ENCODE data around the gene COL21A1. TPM values are rescaled to one million over a fixed set of nuclear protein-coding genes. Genes with fewer than 3 reads are reported as not detected.

COL21A1 gene
- total RNA-seq, 1 donor from 2014 or later, result 16.8 TPM

GRCh38 chr6:56026455-56027180 is 220.8 kb downstream of the COL21A1 start:
- TF ChIP-seq, protein P1, sequence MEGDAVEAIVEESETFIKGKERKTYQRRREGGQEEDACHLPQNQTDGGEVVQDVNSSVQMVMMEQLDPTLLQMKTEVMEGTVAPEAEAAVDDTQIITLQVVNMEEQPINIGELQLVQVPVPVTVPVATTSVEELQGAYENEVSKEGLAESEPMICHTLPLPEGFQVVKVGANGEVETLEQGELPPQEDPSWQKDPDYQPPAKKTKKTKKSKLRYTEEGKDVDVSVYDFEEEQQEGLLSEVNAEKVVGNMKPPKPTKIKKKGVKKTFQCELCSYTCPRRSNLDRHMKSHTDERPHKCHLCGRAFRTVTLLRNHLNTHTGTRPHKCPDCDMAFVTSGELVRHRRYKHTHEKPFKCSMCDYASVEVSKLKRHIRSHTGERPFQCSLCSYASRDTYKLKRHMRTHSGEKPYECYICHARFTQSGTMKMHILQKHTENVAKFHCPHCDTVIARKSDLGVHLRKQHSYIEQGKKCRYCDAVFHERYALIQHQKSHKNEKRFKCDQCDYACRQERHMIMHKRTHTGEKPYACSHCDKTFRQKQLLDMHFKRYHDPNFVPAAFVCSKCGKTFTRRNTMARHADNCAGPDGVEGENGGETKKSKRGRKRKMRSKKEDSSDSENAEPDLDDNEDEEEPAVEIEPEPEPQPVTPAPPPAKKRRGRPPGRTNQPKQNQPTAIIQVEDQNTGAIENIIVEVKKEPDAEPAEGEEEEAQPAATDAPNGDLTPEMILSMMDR (IDR thresholded peaks at IDR 0.05; ENCODE audit: unreplicated experiment), result no peak
- H3K4me3 Mint-ChIP-seq (ENCODE audit: low read depth), result no peak overlapping the region
- no peaks in the 10 kb centered on the region for H3K27me3 Mint-ChIP-seq
- no peaks in the 10 kb centered on the region for H3K4me1 Mint-ChIP-seq (ENCODE audit: low read depth)
- H3K9me3 Mint-ChIP-seq (ENCODE audit: low read depth), result no peaks in the 10 kb centered on the region
- no peak for DNase-seq (ENCODE audit: low spot score, unreplicated experiment)
- H3K36me3 Mint-ChIP-seq (ENCODE audit: insufficient read depth), result no peaks in the 10 kb centered on the region
- H3K27ac Mint-ChIP-seq, result no peak overlapping the region

DNA sequence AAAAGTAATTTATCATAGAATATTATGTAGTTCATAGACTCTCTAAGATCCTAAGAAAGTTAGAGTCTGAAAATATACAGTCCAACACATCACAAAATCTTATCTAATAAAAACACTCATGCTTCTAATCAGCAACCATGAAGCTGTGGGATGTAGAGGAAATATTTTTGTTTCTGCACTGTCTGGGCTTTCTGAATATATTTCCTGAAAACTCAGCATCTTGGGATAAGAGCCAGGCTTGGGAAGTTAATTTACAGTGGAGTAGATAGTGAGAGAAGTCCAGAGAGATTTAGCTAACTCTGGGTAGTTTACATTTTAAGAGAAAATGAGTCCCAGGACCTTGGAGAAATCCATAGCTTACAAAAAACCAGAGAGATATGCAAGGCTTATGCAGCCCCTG is 221.6 kb downstream of the COL21A1 start:
- Mint-ChIP-seq H3K27ac (no peak overlapping the region), H3K4me3 (ENCODE audit: low read depth) (no peak overlapping the region), H3K9me3 (ENCODE audit: low read depth) (no peaks in the 10 kb centered on the region), H3K4me1 (ENCODE audit: low read depth) (no peaks in the 10 kb centered on the region), H3K27me3 (no peaks in the 10 kb centered on the region), H3K36me3 (ENCODE audit: insufficient read depth) (no peaks in the 10 kb centered on the region)
- TF ChIP-seq, protein P1 (IDR thresholded peaks at IDR 0.05; ENCODE audit: unreplicated experiment), result no peak
- no peak for DNase-seq (ENCODE audit: low spot score, unreplicated experiment)

- TF ChIP-seq, protein P1 (IDR thresholded peaks at IDR 0.05; ENCODE audit: unreplicated experiment), result no peak
- Mint-ChIP-seq H3K36me3 (ENCODE audit: insufficient read depth) (no peaks in the 10 kb centered on the region), H3K4me3 (ENCODE audit: low read depth) (no peak overlapping the region), H3K27ac (no peak overlapping the region), H3K9me3 (ENCODE audit: low read depth) (no peaks in the 10 kb centered on the region), H3K27me3 (no peaks in the 10 kb centered on the region), H3K4me1 (ENCODE audit: low read depth) (no peaks in the 10 kb centered on the region)
- DNase-seq (ENCODE audit: low spot score, unreplicated experiment), result no peak
These were observed 222.4 kb downstream of the COL21A1 start for GRCh38 chr6:56024931-56025330.

DNA sequence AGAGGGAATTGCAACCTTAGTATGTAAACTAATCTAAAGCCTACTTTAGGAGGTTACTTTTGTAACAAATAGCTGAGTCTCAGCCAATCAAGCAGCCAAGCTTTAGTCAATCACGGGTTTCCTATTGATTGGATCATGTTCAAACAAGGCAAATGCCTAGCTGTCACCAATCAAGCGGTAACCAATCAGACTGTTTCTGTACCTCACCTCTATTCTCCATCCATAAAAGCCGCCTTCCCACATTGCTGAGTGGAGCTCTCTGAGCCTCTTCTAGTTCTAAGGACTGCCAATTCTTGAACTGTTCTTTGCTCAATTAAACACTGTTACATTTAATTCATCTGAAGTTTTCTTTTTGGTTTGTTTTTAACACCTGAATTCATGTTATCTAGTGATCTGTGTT is 223.6 kb downstream of the COL21A1 start:
- no peak overlapping the region for H3K4me3 Mint-ChIP-seq (ENCODE audit: low read depth)
- H3K27me3 Mint-ChIP-seq, result no peaks in the 10 kb centered on the region
- DNase-seq (ENCODE audit: low spot score, unreplicated experiment), result no peak
- H3K36me3 Mint-ChIP-seq (ENCODE audit: insufficient read depth), result no peaks in the 10 kb centered on the region
- TF ChIP-seq, protein P1 (IDR thresholded peaks at IDR 0.05; ENCODE audit: unreplicated experiment), result no peak
- H3K4me1 Mint-ChIP-seq (ENCODE audit: low read depth), result no peaks in the 10 kb centered on the region
- no peaks in the 10 kb centered on the region for H3K9me3 Mint-ChIP-seq (ENCODE audit: low read depth)
- H3K27ac Mint-ChIP-seq, result no peak overlapping the region

GRCh38 chr6:56022678-56023077 is 224.7 kb downstream of the COL21A1 start:
- Mint-ChIP-seq H3K9me3 (ENCODE audit: low read depth) (no peaks in the 10 kb centered on the region), H3K27me3 (no peaks in the 10 kb centered on the region), H3K36me3 (ENCODE audit: insufficient read depth) (no peaks in the 10 kb centered on the region), H3K27ac (no peak overlapping the region), H3K4me3 (ENCODE audit: low read depth) (no peak overlapping the region), H3K4me1 (ENCODE audit: low read depth) (no peaks in the 10 kb centered on the region)
- TF ChIP-seq, protein P1 (IDR thresholded peaks at IDR 0.05; ENCODE audit: unreplicated experiment), result no peak
- DNase-seq (ENCODE audit: low spot score, unreplicated experiment), result no peak

Measured in progenitor cell of endocrine pancreas (in vitro differentiated cells).